ENCODE data around the gene CCT6A. TPM values are rescaled to one million over a fixed set of nuclear protein-coding genes. Genes with fewer than 3 reads are reported as not detected.
A peak's percentile ranks its signal among the peaks of the same experiment; 100 is the strongest.
"Not testable (repeated sequence)": the region's sequence is repeated elsewhere in the genome, so short reads cannot be mapped to it uniquely, and the experiment has no call there.

Gene CCT6A
- polyA plus RNA-seq, 10 donors = 122 to 172 (median 154) TPM

DNA sequence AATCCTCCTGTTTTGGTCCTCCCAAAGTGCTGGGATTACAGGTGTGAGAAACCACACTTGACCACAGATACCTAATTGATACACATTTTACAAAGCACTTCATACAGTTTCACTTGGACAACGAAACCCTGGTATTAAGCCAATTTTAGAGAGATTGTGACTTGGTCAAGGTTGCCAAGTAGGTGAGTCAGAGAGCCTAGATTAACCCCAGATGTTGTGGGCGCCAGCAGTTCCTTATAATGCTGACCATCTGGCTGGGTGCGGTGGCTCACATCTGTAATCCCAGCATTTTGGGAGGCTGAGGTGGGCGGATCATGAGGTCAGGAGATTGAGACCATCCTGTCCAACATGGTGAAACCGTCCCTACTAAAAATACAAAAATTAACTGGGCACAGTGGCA is 46.1 kb downstream of the CCT6A start:
- DNase-seq = peak; percentile 37 to 55 (median 37)

DNA sequence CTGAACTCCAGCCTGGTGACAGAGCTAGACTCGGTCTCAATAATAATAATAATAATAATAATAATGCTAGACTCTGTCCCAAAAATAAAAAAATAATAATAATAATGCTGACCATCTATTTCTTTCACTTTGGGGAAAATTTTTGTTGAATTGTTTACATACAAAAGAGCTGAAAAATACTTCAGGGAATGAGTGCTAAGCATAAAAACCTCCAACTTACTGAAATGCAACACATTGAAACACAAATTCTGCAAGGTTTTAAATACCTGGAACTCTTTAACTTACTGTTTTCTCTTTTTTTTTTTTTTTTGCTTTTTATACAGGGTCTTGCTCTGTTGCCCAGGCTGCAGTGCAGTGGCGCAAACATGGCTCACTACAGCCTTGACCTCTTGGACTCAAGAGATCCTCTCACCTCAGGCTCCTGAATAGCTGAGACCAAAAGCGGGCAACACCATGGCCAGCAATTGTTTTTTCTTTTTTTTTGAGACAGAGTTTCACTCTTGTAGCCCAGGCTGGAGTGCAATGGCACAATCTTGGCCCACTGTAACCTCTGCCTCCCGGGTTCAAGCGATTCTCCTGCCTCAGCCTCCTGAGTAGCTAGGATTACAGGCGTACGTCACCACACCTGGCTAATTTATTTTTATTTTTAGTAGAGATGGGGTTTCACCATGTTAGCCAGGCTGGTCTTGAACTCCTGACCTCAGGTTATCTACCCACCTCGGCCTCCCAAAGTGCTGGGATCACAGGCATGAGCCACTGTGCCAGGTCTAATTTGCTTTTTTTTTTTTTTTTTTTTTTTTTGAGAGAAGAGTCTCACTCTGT is 46.8 kb downstream of the CCT6A start:
- not testable (repeated sequence) for DNase-seq

GRCh38 chr7:56099653-56100052 is 48.1 kb downstream of the CCT6A start:
- DNase-seq = no peak

DNA sequence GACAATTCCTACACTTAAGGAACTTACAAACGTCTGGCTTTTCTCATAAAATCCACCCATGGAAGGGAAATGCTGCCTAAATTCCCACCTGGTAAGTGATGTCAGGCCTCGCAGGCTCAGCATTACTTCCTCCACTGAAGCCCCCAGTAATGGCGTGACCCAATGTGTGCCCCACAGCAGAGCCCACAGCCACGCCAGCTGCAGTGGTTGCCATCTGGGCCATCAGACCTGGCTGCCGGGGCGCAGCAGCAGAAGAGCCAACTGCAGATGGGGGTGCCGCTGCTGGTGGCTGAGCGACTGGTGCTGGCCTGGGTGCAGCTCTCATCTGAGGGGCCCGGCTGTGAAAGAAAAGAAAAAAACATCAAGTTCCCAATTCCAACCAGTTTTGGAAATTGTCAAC is 52.6 kb downstream of the CCT6A start:
- DNase-seq = not testable (repeated sequence)

DNA sequence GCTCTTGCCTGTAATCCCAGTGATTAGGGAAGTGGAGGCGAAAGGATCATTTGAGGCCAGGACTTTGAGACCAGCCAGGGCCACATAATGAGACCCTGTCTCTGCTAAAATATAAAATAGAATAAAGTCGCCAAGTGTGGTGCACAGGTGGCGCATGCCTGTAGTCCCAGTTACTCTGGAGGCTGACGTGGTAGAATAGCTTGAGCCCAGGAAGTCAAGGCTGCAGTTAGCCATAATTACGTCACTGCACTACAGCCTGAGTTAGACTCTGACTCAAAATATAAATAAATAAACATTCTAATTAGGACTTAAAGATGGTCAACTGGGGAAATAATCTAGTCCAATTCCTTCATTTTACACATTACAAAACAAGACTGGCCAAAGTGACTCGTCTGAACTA is 53.9 kb downstream of the CCT6A start:
- peak in 2 of 3 donors; percentile 45 to 49 for DNase-seq

DNA sequence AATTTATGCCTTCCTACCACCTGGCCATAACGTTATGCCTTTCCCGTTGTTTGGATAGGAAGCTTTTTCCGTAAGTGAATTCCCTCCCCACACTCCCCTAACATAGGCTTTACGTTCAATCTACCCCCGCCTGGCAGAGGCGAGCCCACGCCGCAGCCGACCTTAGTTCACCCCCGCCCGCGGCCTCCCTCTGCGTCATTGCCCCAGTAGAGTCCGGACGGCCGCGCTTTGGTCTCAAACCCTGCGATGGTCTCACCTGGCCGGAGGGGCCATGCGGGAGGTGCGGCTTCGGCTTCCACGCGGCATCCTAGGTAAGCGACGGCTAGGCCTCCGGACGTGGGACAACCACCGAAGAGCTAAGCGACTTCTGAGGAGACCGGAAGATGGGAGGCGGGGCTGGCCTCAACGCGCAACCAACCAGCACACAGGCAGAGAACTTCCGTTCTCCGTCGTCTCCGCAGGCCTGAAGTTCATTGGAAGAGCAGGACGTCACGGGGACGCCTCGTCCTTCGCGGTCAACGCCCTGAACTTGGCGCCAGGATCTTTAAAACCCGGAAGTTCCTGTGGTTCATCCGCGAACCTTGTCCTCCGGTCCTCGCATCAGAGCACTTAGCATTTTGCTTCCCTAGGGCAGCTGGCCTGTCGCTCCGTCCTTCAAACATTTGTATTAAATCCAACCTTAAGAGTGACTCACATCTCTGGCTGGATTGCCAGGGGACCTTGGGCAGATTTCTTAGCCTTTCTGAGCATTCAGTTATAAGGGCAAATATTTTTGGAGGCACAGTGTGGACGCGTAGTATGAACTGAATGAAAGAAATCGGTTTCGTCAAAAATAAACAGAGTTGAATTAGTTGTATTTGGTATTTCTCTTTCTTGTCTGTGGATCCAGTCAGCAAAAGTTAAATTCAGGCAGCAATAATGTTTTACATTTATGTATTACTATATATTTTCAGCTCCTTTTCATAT is 54.8 kb downstream of the CCT6A start, which contains the start of gene CHCHD2:
CHCHD2 (minus strand) TSS at position 369 of the 966 bp plus-strand sequence; CDS start at position 306, 63 bp downstream.
- DNase-seq = peak; percentile 99

DNA sequence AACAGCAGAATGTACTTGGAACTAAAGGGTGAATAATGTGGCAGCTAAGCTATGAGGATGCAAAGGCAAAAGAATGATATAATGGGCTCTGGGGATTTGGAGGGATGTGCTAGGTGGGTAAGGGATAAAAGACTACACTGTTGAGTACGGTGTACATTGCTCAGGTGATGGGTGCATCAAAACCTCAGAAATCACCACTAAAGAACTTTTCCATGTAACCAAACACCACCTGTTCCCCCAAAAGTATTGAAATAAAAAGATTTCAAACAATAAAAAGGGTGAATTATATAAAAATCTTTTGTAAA is 56.3 kb downstream of the CCT6A start:
- no peak for DNase-seq

DNA sequence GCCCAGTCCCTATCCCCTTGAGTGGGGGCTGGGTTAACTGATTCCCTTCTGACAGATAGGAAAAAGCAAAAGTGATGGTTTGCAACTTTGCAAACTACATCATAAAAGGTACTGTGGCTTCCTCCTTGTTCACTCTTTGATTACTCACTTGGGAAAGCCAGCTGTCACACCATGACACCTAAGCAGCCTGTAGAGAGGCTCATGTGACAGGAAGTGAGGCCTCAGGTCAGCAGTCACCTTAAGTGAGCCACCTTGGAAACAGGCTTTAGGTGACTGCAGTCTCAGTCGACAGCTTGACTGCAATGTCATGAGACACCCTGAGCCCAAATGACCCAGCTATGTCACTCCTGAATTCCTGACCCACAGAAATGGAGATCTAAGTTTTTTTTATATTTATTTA is 59.0 kb downstream of the CCT6A start:
- no peak for DNase-seq

GRCh38 chr7:56112244-56112643 is 60.7 kb downstream of the CCT6A start:
- DNase-seq = not testable (repeated sequence)

Other genes with a start within 250 kb of the CCT6A start
- under 1 TPM; 0.05 to 0.39 (median 0.14) TPM for gene SEPTIN14, start 189.0 kb upstream of the CCT6A start, polyA plus RNA-seq (ENCODE audit: insufficient read length in 10 of 10)
- 1 to 10 TPM; 4.4 to 9.2 (median 7.3) TPM for gene ZNF713, start 164.3 kb upstream of the CCT6A start, polyA plus RNA-seq (ENCODE audit: insufficient read length in 10 of 10)
- 10 to 100 TPM; 12.7 to 16.2 (median 14.7) TPM for gene MRPS17, start 99.9 kb upstream of the CCT6A start, polyA plus RNA-seq (ENCODE audit: insufficient read length in 10 of 10)
- 100 to 1,000 TPM in 5 of 10 donors, 10 to 100 TPM in 5; 76.0 to 126 (median 101) TPM for gene NIPSNAP2, start 87.2 kb upstream of the CCT6A start, polyA plus RNA-seq (ENCODE audit: insufficient read length in 10 of 10)
- gene PSPH, start 321 bp upstream of the CCT6A start, polyA plus RNA-seq (ENCODE audit: insufficient read length in 10 of 10) = 10 to 100 TPM; 13.3 to 25.5 (median 16.5) TPM
- gene SUMF2, start 12.5 kb downstream of the CCT6A start, polyA plus RNA-seq (ENCODE audit: insufficient read length in 10 of 10) = 10 to 100 TPM; 34.5 to 65.8 (median 51.8) TPM
- gene PHKG1, start 41.2 kb downstream of the CCT6A start, polyA plus RNA-seq (ENCODE audit: insufficient read length in 10 of 10) = 10 to 100 TPM; 14.7 to 60.1 (median 27.1) TPM
- 100 to 1,000 TPM; 203 to 292 (median 226) TPM for gene CHCHD2, start 54.7 kb downstream of the CCT6A start, polyA plus RNA-seq (ENCODE audit: insufficient read length in 10 of 10)
- not detected for gene NUPR2, start 64.7 kb downstream of the CCT6A start, polyA plus RNA-seq (ENCODE audit: insufficient read length in 10 of 10)